ENCODE measurements around the gene KCNG2. TPM values are rescaled to one million over a fixed set of nuclear protein-coding genes. Genes with fewer than 3 reads are reported as not detected.
"Not testable (repeated sequence)": the region's sequence is repeated elsewhere in the genome, so short reads cannot be mapped to it uniquely, and the experiment has no call there.

KCNG2 gene
- total RNA-seq, 1 experiment from 2014 or later: not detected

- no peak for DNase-seq (ENCODE audit: low spot score)
Measured at GRCh38 chr18:79869591-79870300, 72.0 kb downstream of the KCNG2 start.

GRCh38 chr18:79870301-79871025 is 72.7 kb downstream of the KCNG2 start:
- no peak for DNase-seq (ENCODE audit: low spot score)

- no peak for DNase-seq (ENCODE audit: low spot score)
Measured at GRCh38 chr18:79871026-79871390, 73.3 kb downstream of the KCNG2 start.

GRCh38 chr18:79871481-79872091 is 73.8 kb downstream of the KCNG2 start:
- DNase-seq (ENCODE audit: low spot score): no peak

DNA sequence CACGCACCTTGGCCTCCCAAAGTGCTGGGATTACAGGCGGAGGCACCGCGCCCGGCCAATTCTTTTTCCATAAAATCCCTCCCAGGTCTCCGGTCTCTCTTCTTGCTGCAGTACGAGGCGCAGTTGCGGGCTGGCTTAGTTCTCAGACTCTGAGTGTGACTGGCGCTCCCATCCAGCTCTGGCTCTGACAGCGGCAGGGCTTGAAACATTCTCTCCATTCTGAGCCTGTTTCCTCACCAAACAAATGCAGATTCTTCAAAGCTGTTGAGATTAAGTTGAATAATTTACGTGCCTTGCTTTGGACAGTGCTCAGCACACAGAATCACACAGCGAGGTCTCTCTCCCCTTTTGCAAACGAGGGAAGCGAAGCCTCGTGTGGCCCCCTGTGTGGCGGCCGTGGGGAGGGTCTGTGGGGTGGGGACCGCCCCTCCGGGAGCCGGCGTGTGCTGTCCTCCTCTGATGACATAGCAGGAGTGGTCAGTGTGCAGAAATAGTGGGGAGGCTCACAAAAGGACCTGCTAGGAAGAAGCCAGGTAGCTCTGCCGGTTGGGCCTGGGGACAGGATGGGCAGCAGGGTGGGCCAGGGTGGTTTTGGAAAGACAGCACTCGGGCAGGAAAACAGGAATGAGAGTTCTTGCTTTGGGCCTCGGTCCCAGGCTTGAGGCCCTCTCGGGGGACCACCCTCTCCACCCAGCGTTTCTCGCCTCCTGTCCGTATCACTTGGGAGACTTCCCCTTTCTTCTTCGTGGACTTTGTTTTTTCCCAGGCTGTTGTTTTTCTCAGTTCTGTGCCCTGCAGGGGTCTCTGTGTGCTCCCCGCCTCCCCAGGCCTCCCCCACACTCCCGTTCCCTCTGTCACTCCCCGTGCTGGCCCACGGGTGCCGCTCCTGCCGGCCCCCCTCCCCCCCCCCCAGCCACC is 75.0 kb downstream of the KCNG2 start:
- no peak for DNase-seq (ENCODE audit: low spot score)

- DNase-seq (ENCODE audit: low spot score): no peak
Measured at GRCh38 chr18:79873449-79874110, 75.8 kb downstream of the KCNG2 start.

DNA sequence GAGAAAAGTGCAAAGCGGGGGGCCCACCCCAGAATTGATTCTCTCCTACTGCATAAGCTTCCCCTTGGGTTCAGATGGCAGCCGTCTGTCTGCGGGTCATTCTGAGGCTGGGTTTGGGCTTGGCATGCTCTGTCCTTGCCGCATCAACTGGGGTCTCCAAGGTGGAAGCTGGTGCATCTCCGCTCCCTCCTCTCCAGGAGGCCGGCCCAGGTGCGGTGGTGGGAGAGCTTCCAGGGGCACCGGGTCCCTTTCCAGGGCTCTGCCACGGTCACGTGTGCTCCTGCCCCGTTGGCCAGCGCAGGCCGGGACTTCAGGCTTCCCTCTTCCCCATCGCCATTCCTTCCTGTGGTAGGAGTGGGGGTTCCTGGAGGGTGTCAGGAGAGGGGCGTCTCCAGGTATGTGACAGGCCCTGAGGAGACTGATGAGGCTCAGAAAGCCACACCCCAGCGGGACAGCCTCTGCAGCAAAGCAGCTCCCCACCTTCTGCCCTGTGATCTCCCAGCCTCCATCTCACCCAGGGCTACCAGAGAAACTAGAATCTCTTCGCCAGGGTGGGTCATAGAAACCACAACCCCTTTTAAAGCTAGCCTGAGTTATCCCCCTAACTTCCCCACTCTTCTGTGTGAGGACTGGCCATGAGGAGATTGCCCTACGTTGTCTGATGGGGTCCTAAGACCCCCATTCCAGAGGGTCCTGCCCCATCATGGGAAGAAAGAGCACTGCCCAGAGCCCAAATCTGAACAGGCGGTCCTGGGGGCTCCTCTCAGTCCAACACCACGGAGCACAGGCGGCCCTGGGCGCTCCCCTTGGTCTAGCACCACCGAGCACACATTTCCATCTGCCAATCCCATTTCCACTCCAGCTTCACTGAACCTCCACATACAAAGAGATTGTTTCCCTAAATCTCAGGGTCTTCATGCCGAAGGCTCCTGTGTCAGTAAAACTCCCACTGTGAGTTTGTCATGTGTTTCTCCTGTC is 77.1 kb downstream of the KCNG2 start:
- no peak for DNase-seq (ENCODE audit: low spot score)

DNA sequence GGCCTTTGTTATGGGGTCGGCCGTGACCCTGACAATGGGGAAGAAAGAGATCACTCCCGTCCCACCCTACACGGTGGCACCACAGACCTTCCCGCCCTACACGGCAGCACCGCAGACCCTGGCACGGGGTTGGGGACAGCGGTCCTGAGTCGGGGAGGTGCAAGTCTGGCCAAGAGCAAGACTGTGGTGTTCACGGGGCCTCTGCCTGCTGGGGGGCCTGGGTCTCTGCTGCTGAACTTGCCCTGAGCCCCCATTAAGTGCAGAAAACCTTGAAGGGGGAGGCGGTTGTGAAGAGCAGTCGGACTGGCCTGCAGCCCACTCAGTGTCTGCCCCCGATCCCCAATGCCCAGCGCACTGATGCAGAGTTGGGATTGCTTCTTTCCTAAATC is 77.8 kb downstream of the KCNG2 start:
- DNase-seq (ENCODE audit: low spot score): no peak

DNA sequence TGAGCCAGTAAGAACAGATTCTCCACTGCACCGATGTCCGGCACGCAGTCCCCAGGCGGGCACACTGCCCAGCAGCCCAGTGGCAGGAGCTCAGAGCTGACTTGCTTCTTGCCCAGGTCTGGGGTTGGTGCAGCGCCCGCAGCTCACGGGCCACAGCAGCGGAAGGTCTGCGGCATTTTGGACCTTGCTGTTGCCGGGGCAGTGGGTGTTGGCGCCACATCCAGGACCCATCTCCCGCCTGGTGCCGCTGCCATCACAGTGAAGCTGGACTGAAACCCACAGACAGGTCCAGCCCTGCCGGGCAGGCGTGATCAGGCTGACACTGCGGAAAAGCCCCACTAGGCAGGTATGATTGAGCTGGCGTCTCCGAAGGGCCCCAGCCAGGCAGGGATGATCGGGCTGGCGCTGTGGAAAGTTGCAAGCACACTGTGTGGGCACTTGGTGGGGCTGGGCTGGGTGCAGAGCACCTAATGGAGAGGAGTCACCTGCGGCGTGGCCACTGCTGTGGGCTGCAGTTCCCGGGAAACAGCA is 78.3 kb downstream of the KCNG2 start:
- no peak for DNase-seq (ENCODE audit: low spot score)

DNA sequence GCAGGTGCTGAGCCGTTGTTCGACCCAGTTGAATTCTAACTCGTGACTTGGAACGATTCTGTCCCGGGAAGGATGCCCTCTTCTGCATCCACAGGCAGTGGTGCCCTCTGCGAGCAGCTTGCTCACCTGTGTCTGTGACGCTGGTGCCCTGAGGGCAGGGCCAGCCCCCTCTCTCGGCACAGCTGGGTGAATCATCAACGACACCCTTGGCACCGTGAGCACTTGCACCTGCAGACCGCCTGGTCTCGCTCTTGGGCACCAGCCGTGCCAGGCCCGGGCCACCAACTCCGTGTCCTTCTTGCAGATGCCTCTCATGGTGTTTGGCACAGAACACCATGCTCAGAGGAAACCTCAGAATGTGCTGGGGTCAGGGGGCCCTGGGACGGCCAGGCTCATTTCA is 78.8 kb downstream of the KCNG2 start:
- no peak for DNase-seq (ENCODE audit: low spot score)

DNA sequence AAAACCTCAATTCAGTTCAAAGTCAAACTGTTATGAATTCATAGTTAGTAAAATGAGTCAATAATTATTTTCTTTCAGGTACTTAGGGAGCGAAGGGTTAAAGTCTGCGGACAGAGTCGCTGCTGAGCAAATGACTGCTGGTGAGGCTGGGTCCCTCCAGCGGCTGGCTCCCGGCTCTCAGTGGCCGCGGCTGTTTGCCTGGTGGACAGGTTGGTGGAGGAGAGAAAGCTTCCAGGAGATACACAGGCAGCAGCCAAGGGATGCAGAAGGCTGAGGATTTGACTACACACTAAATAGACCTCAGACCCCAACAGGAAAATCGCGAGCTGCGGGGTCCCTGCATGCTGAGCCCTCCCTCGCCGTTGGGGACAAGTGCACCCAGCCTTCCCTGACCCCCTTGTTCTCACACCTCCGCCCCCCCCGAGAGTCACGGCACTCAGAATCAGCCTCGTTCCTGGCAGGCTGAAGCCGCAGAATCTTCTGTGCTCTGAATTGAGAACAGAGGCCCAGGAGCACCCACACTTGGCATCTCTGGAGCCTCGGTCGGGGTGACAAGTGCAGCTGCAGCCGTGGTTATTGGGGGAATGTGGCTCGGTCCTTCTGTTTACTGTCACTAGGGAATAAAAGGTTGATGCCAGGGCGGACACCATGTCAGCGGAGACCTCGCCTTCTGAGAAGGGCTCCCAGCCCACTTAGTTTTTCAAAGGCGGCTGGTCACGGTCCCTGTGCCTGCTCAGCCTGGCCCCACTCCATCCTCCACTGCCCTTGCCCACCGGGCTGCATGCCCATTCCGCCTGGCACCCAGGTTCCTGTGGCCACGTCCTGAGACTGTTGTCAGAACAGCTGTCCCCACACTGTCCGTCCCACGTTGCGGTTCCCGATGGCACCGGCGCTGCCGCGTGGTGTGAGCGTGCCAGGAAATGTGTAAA is 79.7 kb downstream of the KCNG2 start:
- no peak for DNase-seq (ENCODE audit: low spot score)

DNA sequence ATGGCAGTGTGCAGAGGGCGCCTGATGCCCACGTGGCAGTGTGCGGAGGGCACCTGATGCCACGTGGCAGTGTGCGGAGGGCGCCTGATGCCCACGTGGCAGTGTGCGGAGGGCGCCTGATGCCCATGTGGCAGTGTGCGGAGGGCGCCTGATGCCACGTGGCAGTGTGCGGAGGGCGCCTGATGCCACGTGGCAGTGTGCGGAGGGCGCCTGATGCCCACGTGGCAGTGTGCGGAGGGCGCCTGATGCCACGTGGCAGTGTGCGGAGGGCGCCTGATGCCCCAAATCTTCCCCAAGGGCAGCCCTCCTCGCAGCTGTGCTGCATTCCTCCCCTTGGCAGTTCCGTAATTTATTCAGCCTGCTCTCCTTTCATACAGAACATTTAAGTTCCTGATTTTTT is 80.5 kb downstream of the KCNG2 start:
- not testable (repeated sequence) for DNase-seq (ENCODE audit: low spot score)

- no peak for DNase-seq (ENCODE audit: low spot score)
Measured at GRCh38 chr18:79878741-79879378, 81.1 kb downstream of the KCNG2 start.

DNA sequence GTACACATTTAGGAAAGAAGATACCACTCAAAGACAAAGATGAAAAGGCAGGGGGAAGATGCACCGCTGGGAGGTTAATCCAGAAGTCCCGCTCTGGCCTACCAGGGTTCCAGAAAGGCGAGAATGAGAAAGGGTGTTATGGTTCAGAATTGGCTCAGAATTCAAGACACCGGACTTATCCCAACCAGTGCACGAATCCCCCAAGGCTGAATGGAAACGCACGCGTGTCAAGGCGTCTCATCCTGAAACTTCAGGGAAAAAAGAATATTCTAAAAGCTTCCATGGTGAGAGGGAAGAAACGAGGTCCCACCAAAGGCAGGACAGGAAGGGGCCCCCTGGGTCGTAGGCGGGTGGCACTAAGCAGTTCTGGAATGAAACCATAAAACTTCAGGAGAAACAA is 81.8 kb downstream of the KCNG2 start:
- no peak for DNase-seq (ENCODE audit: low spot score)

DNA sequence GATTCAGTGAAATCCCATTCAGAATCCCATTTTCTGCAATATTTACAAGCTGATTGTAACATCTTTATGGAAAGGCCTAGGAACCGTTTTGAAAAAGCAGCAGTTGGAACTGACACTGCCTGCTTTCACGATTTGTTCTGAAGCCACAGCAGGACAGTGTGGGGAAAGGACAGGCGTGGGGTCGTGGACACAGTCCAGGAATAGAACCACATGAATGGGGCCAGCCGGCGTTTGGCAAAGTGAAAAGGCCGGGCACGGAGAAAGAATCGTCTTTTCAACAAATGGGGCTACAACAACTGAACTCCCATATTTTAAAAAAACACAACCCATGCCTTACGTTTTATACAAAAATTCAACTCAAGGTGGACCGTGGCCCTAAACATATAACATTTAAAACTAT is 84.0 kb downstream of the KCNG2 start:
- no peak for DNase-seq (ENCODE audit: low spot score)

- no peak for DNase-seq (ENCODE audit: low spot score)
Measured at GRCh38 chr18:79882522-79883241, 84.9 kb downstream of the KCNG2 start.

DNA sequence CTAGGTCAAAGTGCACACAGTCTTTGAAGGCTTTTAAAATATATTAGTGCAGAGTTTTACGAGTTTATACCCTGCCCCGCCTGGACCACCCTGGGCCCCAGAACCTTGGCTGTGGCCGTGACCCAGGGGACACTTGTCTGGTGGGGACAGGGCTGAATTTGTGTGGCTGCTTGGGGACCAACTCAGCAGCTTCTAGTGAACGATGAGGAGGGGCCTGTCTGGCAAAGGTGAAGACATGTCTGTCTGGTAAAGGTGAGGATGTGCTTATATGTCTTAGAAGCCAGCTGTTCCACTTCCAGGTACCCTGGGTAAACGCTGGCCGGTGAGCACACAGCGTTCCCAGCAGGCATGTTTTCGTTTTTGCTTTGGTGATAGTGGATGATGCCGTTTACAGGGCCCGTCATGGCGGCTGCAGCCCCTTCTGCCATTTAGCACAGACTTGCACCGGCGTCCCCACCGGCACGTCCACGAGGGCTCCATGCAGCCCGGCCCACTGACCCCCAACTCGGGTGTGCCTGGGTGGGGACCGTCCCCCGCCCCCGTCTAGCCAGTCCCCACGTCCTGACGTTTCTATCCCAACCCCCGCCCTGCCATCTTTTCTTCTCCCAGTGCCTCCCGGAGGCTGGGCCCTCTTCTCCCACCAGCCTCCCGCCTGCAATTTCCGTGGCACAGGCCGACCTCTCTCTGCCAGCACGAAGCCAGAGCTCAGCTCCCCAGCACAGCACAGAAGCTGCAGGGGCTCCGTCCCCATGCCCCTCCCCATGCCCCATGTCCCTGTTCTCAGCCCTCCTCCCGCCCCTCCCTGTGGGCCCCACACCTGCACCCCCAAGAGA is 85.9 kb downstream of the KCNG2 start:
- DNase-seq (ENCODE audit: low spot score): no peak
